H9 (cell line): ENCODE measurements around the gene CYP19A1. TPM values are rescaled to one million over a fixed set of nuclear protein-coding genes. Genes with fewer than 3 reads are reported as not detected.

Experiments used
- DNase-seq: peaks from one replicate; pipeline ENCODE4 v3.0.0-alpha.2; 2017
- H2AFZ ChIP-seq: one replicate; pipeline ENCODE4 v1.6.1; 2013; ENCODE audit warnings: mild to moderate bottlenecking, low read length, control low read depth, moderate library complexity
- H2AK5ac ChIP-seq: 2 replicates; pipeline ENCODE4 v1.6.1; 2013; ENCODE audit warnings: low read length, control low read depth, mixed read lengths; ENCODE audit not compliant: insufficient read length
- H2BK120ac ChIP-seq: one replicate; pipeline ENCODE4 v1.6.1; 2013; ENCODE audit warnings: low read depth, mild to moderate bottlenecking, low read length, control low read depth, inconsistent platforms; ENCODE audit not compliant: poor library complexity, severe bottlenecking
- H2BK12ac ChIP-seq: 2 replicates; pipeline ENCODE4 v1.6.1; 2013; ENCODE audit warnings: low read length, control low read depth, mixed read lengths, low read depth; ENCODE audit not compliant: insufficient read length
- H2BK15ac ChIP-seq: 2 replicates; pipeline ENCODE4 v1.6.1; 2013; ENCODE audit warnings: low read depth, low read length, control low read depth
- H2BK20ac ChIP-seq: one replicate; pipeline ENCODE4 v1.6.1; 2013; ENCODE audit warnings: low read depth, mild to moderate bottlenecking, low read length, control low read depth, inconsistent platforms; ENCODE audit not compliant: poor library complexity, severe bottlenecking
- H2BK5ac ChIP-seq: 2 replicates; pipeline ENCODE4 v1.6.1; 2013; ENCODE audit warnings: low read length, control low read depth, mixed read lengths; ENCODE audit not compliant: insufficient read length
- H3K14ac ChIP-seq: 2 replicates; pipeline ENCODE4 v1.6.1; 2013; ENCODE audit warnings: low read length, control low read depth; ENCODE audit not compliant: insufficient read depth
- H3K18ac ChIP-seq: 2 replicates; pipeline ENCODE4 v1.6.1; 2013; ENCODE audit warnings: low read depth, mild to moderate bottlenecking, mixed read lengths, low read length, control low read depth; ENCODE audit not compliant: insufficient read length
- H3K23ac ChIP-seq: 2 replicates; pipeline ENCODE4 v1.6.1; 2013; ENCODE audit warnings: low read length, control low read depth, mixed read lengths, low read depth; ENCODE audit not compliant: insufficient read length
- H3K23me2 ChIP-seq: 2 replicates; pipeline ENCODE4 v1.6.1; 2013; ENCODE audit warnings: low read depth, mild to moderate bottlenecking, mixed read lengths, low read length, control low read depth; ENCODE audit not compliant: insufficient read length, poor library complexity, severe bottlenecking
- H3K27ac ChIP-seq: 2 replicates; pipeline ENCODE4 v1.5.1; 2013; ENCODE audit warnings: low read length, control low read depth, mixed read lengths, low read depth; ENCODE audit not compliant: insufficient read length
- H3K27me3 ChIP-seq: 2 replicates; pipeline ENCODE4 v1.6.1; 2013; ENCODE audit warnings: low read length, control low read depth, inconsistent platforms; ENCODE audit not compliant: insufficient read depth
- H3K4ac ChIP-seq: 2 replicates; pipeline ENCODE4 v1.6.1; 2013; ENCODE audit warnings: low read depth, mild to moderate bottlenecking, control low read depth, inconsistent platforms, low read length, moderate library complexity
- H3K4me1 ChIP-seq: 2 replicates; pipeline ENCODE4 v1.6.1; 2013; ENCODE audit warnings: low read length, control low read depth, inconsistent platforms; ENCODE audit not compliant: insufficient read depth
- H3K4me2 ChIP-seq: 2 replicates; pipeline ENCODE4 v1.6.1; 2013; ENCODE audit warnings: low read length, control low read depth, mixed read lengths; ENCODE audit not compliant: insufficient read length, insufficient read depth
- H3K56ac ChIP-seq: 2 replicates; pipeline ENCODE4 v1.6.1; 2013; ENCODE audit warnings: low read depth, mild to moderate bottlenecking, mixed read lengths, low read length, control low read depth; ENCODE audit not compliant: insufficient read length
- H3K79me1 ChIP-seq: 2 replicates; pipeline ENCODE4 v1.6.1; 2013; ENCODE audit warnings: low read depth, mild to moderate bottlenecking, moderate library complexity, low read length, control low read depth, inconsistent platforms; ENCODE audit not compliant: insufficient read depth, poor library complexity, severe bottlenecking
- H3K79me2 ChIP-seq: 2 replicates; pipeline ENCODE4 v1.6.1; 2013; ENCODE audit warnings: low read length, control low read depth, inconsistent platforms; ENCODE audit not compliant: insufficient read depth
- H3K9ac ChIP-seq: 2 replicates; pipeline ENCODE4 v1.6.1; 2013; ENCODE audit warnings: low read length, control low read depth, mixed read lengths; ENCODE audit not compliant: insufficient read length; ENCODE audit errors: extremely low read depth
- H3K9me3 ChIP-seq: one replicate; pipeline ENCODE4 v1.6.1; 2013; ENCODE audit warnings: low read depth, low read length, inconsistent platforms; ENCODE audit not compliant: control insufficient read depth
- H3T11ph ChIP-seq: one replicate; pipeline ENCODE4 v1.6.1; 2013; ENCODE audit warnings: mild to moderate bottlenecking, low read length, control low read depth, inconsistent platforms
- H4K20me1 ChIP-seq: one replicate; pipeline ENCODE4 v1.6.1; 2013; ENCODE audit not compliant: control insufficient read depth, insufficient read length, insufficient read depth
- H4K5ac ChIP-seq: 2 replicates; pipeline ENCODE4 v1.6.1; 2013; ENCODE audit warnings: low read depth, mild to moderate bottlenecking, mixed read lengths, low read length, control low read depth; ENCODE audit not compliant: insufficient read length
- H4K8ac ChIP-seq: replicated peaks from 2 replicates; pipeline ENCODE4 v1.6.1; 2013; ENCODE audit warnings: low read length, control low read depth, mixed read lengths, low read depth; ENCODE audit not compliant: insufficient read length
- H4K91ac ChIP-seq: 2 replicates; pipeline ENCODE4 v1.6.1; 2013; ENCODE audit warnings: low read depth, mild to moderate bottlenecking, moderate library complexity, mixed read lengths, low read length, control low read depth; ENCODE audit not compliant: insufficient read length
- H3K27ac Mint-ChIP-seq, 3 experiments: 2 replicates in 2 of 3; 3 replicates in 1 of 3; pipeline ENCODE4 v1.8.0; 2020 to 2021; ENCODE audit warnings: mixed read lengths in 3 of 3, mild to moderate bottlenecking in 1 of 3, moderate library complexity in 1 of 3
- H3K27me3 Mint-ChIP-seq: 2 replicates; pipeline ENCODE4 v1.8.0; 2021; ENCODE audit warnings: low read depth, mild to moderate bottlenecking, moderate library complexity, mixed read lengths
- H3K36me3 Mint-ChIP-seq, 3 experiments: 2 replicates in 2 of 3; 3 replicates in 1 of 3; pipeline ENCODE4 v1.8.0; 2020 to 2021; ENCODE audit warnings: low read depth in 3 of 3, mixed read lengths in 3 of 3; ENCODE audit not compliant: insufficient read depth in 1 of 3
- H3K4me1 Mint-ChIP-seq, 2 experiments: 2 replicates each; pipeline ENCODE4 v1.8.0; 2020; ENCODE audit warnings: mixed read lengths in 2 of 2
- H3K4me3 Mint-ChIP-seq, 2 experiments: 2 replicates in 1 of 2; 3 replicates in 1 of 2; pipeline ENCODE4 v1.8.0; 2020 to 2021; ENCODE audit warnings: mild to moderate bottlenecking in 2 of 2, mixed read lengths in 2 of 2, moderate library complexity in 1 of 2
- H3K9me3 Mint-ChIP-seq, 2 experiments: 2 replicates in 1 of 2; 3 replicates in 1 of 2; pipeline ENCODE4 v1.8.0; 2020; ENCODE audit warnings: mild to moderate bottlenecking in 2 of 2, mixed read lengths in 2 of 2, moderate library complexity in 1 of 2
- CTCF ChIP-seq: fragments of 200-600 bp; sonication (generic); conservative IDR thresholded peaks from 3 replicates; pipeline ENCODE4 v1.8.0; 2021; ENCODE audit warnings: antibody characterized with exemption, mild to moderate bottlenecking
- WGBS: extraction: QIAGEN DNeasy Blood & Tissue Kit; methylation state at CpG from one replicate; pipeline ENCODE4 v1.1.7; 2013; ENCODE audit warnings: missing lambda C conversion rate, low lambda C conversion rate, mixed read lengths; ENCODE audit not compliant: insufficient read length; ENCODE audit errors: extremely low coverage; 5-methylcytosine and 5-hydroxymethylcytosine counted together
- total RNA-seq: library from RNA; stranded (reverse); gene quantifications from 2 replicates; pipeline ENCODE4 v1.2.1, GENCODE V29; 2021

The CYP19A1 gene
- total RNA-seq, 1 experiment from 2014 or later: not detected

- Histone ChIP-seq H4K5ac (no peak overlapping the region), H3K27ac (no peak overlapping the region), H3K79me1 (no peaks in the 10 kb centered on the region), H2AFZ (no peak overlapping the region), H2BK15ac (no peak overlapping the region), H4K8ac (no peak overlapping the region), H2BK12ac (no peak overlapping the region), H3K79me2 (no peaks in the 10 kb centered on the region), H3K23ac (no peak overlapping the region), H2BK5ac (no peak overlapping the region), H2BK20ac (no peak overlapping the region), H2BK120ac (no peak overlapping the region), H3T11ph (no peak overlapping the region), H3K4me1 (no peaks in the 10 kb centered on the region; the same call in 1 of the 2 replicates), H3K9ac (no peak overlapping the region), H3K23me2 (no peaks in the 10 kb centered on the region), H3K9me3 (no peaks in the 10 kb centered on the region), H4K20me1 (no peaks in the 10 kb centered on the region), H3K4ac (no peak overlapping the region), H2AK5ac (no peak overlapping the region), H3K14ac (no peak overlapping the region), H3K18ac (no peak overlapping the region), H3K56ac (no peak overlapping the region), H3K27me3 (no peaks in the 10 kb centered on the region), H4K91ac (no peak overlapping the region), H3K4me2 (no peak overlapping the region)
- WGBS: no CpG with 5 or more reads among the region's 7 CpGs
- no peak for DNase-seq
- H3K9me3 Mint-ChIP-seq: no peaks in the 10 kb centered on the region
- no peak overlapping the region; a peak in 1 of 7 replicates for H3K27ac Mint-ChIP-seq
- peaks cover 10 to 11% of the 10 kb centered on the region in 2 experiments; a peak in 3 of 4 replicates for H3K4me1 Mint-ChIP-seq
- H3K36me3 Mint-ChIP-seq: no peaks in the 10 kb centered on the region
- peaks cover 10% of the 10 kb centered on the region for H3K27me3 Mint-ChIP-seq
- no peak overlapping the region for H3K4me3 Mint-ChIP-seq
- no peak for TF ChIP-seq CTCF
Observed at GRCh38 chr15:51191072-51191670, 147.2 kb downstream of the CYP19A1 start.
